BE2C (cell line): ENCODE data around the gene DBF4. TPM values are rescaled to one million over a fixed set of nuclear protein-coding genes. Genes with fewer than 3 reads are reported as not detected.
"Not testable (repeated sequence)": the region's sequence is repeated elsewhere in the genome, so short reads cannot be mapped to it uniquely, and the experiment has no call there.

Experiments used
- DNase-seq: peaks from one replicate; pipeline ENCODE4 v3.0.0-alpha.2; 2020
- H3K27me3 ChIP-seq: fragments of 250-450 bp; sonication (Bioruptor Pico); 2 replicates; pipeline ENCODE4 v1.5.1; 2020; ENCODE audit warnings: mild to moderate bottlenecking
- H3K36me3 ChIP-seq: fragments of 250-450 bp; sonication (Bioruptor Pico); 2 replicates; pipeline ENCODE4 v1.5.1; 2020; ENCODE audit warnings: mild to moderate bottlenecking
- H3K4me1 ChIP-seq: fragments of 250-450 bp; sonication (Bioruptor Pico); 2 replicates; pipeline ENCODE4 v1.5.1; 2020
- H3K4me3 ChIP-seq: 2 replicates; pipeline ENCODE4 v1.5.1; 2011; ENCODE audit warnings: low read depth, low read length
- H3K9me3 ChIP-seq: fragments of 250-450 bp; sonication (Bioruptor Pico); 2 replicates; pipeline ENCODE4 v1.5.1; 2020
- CTCF ChIP-seq: IDR thresholded peaks from 2 replicates; pipeline ENCODE4 v1.5.1; 2012; ENCODE audit warnings: mild to moderate bottlenecking, low read depth, low read length
- polyA plus RNA-seq: library from polyadenylated mRNA; unstranded; fragments of >200 nt; gene quantifications from one replicate; pipeline ENCODE4 v1.2.1, GENCODE V29; 2012; ENCODE audit warnings: low read depth, missing spikeins; ENCODE audit not compliant: insufficient read length, insufficient read depth

DBF4 gene, protein sequence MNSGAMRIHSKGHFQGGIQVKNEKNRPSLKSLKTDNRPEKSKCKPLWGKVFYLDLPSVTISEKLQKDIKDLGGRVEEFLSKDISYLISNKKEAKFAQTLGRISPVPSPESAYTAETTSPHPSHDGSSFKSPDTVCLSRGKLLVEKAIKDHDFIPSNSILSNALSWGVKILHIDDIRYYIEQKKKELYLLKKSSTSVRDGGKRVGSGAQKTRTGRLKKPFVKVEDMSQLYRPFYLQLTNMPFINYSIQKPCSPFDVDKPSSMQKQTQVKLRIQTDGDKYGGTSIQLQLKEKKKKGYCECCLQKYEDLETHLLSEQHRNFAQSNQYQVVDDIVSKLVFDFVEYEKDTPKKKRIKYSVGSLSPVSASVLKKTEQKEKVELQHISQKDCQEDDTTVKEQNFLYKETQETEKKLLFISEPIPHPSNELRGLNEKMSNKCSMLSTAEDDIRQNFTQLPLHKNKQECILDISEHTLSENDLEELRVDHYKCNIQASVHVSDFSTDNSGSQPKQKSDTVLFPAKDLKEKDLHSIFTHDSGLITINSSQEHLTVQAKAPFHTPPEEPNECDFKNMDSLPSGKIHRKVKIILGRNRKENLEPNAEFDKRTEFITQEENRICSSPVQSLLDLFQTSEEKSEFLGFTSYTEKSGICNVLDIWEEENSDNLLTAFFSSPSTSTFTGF
- 8.0 TPM for polyA plus RNA-seq

DNA sequence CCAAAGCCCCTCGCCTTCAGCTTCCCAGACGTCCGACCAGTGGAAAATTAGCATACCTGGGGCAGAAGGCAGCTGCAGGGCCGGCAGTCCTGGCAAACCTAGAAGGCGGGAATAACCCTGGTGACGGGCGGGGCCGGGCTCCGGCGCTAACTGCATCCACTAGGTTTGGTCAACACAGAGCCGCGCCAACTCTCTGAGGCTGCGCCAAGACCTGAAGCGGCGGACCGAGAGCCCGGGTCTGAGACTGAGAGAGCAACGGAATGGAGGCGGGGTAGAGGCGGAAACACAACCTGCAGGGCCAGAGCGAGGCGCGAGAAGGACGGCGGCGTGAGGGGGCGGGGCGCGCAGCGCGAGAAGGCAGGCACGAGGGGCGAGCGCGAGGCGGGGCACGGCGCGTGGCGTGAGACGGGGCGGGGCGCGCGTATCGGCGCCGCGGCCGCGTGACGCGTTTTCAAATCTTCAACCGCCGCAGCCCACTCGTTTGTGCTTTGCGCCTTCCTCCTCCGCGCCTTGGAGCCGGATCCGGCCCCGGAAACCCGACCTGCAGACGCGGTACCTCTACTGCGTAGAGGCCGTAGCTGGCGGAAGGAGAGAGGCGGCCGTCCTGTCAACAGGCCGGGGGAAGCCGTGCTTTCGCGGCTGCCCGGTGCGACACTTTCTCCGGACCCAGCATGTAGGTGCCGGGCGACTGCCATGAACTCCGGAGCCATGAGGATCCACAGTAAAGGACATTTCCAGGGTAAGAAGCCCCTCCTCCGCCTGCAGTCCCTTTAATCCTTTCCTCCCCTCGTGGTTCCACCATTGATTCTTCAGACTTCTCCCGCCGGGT is at the start of gene DBF4, which contains the start of gene SLC25A40:
Gene DBF4, plus strand, starts transcription at position 454 of the 829 bp plus-strand sequence. Its CDS starts 240 bp downstream, at position 694.
Gene SLC25A40, minus strand, starts transcription at position 321 of the 829 bp plus-strand sequence. CDS start 17,633 bp downstream, outside the sequence.
- TF ChIP-seq CTCF: no peak
- no peaks in the 10 kb centered on the region for H3K27me3 ChIP-seq
- peak; percentile 92 for DNase-seq
- no peaks in the 10 kb centered on the region for H3K4me1 ChIP-seq
- peak within 1 kb of the TSS; percentile 89 for H3K4me3 ChIP-seq
- peaks cover 12% of the 10 kb centered on the region for H3K36me3 ChIP-seq
- H3K9me3 ChIP-seq: no peaks in the 10 kb centered on the region

- not testable (repeated sequence) for DNase-seq, H3K36me3 ChIP-seq, H3K4me1 ChIP-seq, H3K4me3 ChIP-seq, H3K27me3 ChIP-seq, H3K9me3 ChIP-seq
Observed at GRCh38 chr7:87828383-87828782, 47.9 kb upstream of the DBF4 start.

GRCh38 chr7:87831097-87831496 is 45.2 kb upstream of the DBF4 start:
- H3K9me3 ChIP-seq: no peaks in the 10 kb centered on the region
- no peak overlapping the region for H3K4me3 ChIP-seq
- no peak for TF ChIP-seq CTCF
- no peaks in the 10 kb centered on the region for H3K27me3 ChIP-seq
- DNase-seq: no peak
- no peaks in the 10 kb centered on the region for H3K4me1 ChIP-seq
- H3K36me3 ChIP-seq: no peaks in the 10 kb centered on the region

GRCh38 chr7:87833130-87833529 is 43.2 kb upstream of the DBF4 start:
- H3K27me3 ChIP-seq: no peaks in the 10 kb centered on the region
- no peaks in the 10 kb centered on the region for H3K4me1 ChIP-seq
- no peak overlapping the region for H3K4me3 ChIP-seq
- no peak for DNase-seq
- no peak for TF ChIP-seq CTCF
- H3K36me3 ChIP-seq: no peaks in the 10 kb centered on the region
- no peaks in the 10 kb centered on the region for H3K9me3 ChIP-seq

DNA sequence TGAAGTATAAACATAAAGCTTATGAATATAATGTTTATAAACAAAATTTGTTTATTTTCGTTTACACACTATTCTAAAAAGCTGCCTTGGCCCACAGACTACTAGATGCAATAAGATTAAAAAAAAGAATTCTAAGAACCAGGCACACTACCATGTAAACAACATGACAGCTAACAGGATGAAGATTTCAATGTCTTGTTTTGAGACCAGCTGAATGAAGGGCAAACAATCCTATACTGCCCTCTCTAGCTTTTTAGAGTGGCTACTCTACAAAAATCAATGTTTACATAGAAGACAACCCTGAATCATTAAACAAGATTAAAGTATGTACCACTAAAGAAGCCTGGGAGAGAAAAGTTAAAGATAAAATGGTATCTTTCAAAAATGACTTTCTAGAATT is 38.7 kb upstream of the DBF4 start:
- Histone ChIP-seq H3K4me3 (no peak overlapping the region), H3K36me3 (no peaks in the 10 kb centered on the region), H3K27me3 (no peaks in the 10 kb centered on the region), H3K9me3 (no peaks in the 10 kb centered on the region), H3K4me1 (no peaks in the 10 kb centered on the region)
- DNase-seq: no peak
- no peak for TF ChIP-seq CTCF
